Stomach smooth muscle (tissue), 2 donors: ENCODE data around the gene AMOT.

Source experiments
- H3K27ac ChIP-seq: one replicate; pipeline ENCODE4 v1.7.0; 2013; ENCODE audit warnings: mild to moderate bottlenecking, low read length, inconsistent platforms
- H3K27me3 ChIP-seq, 2 donors: one replicate each; pipeline ENCODE4 v1.7.0; 2013; ENCODE audit warnings: low read length in 2 of 2; ENCODE audit not compliant: insufficient read depth in 2 of 2, control insufficient read depth in 1 of 2
- H3K36me3 ChIP-seq, 2 donors: one replicate each; pipeline ENCODE4 v1.7.0; 2013; ENCODE audit warnings: low read length in 2 of 2; ENCODE audit not compliant: control insufficient read depth in 2 of 2, insufficient read depth in 2 of 2
- H3K4me1 ChIP-seq: one replicate; pipeline ENCODE4 v1.7.0; 2013; ENCODE audit warnings: low read length; ENCODE audit not compliant: control insufficient read depth, insufficient read depth
- H3K4me3 ChIP-seq, 2 donors: one replicate each; pipeline ENCODE4 v1.7.0; 2013; ENCODE audit warnings: low read length in 2 of 2
- H3K9ac ChIP-seq, 2 donors: one replicate each; pipeline ENCODE4 v1.7.0; 2013; ENCODE audit warnings: low read length in 2 of 2, mild to moderate bottlenecking in 1 of 2
- H3K9me3 ChIP-seq, 2 donors: one replicate each; pipeline ENCODE4 v1.7.0; 2013; ENCODE audit warnings: low read length in 2 of 2; ENCODE audit not compliant: control insufficient read depth in 2 of 2
- donor health status: healthy.
- donor health status: Pancreatic carcinoma.

The AMOT gene

DNA sequence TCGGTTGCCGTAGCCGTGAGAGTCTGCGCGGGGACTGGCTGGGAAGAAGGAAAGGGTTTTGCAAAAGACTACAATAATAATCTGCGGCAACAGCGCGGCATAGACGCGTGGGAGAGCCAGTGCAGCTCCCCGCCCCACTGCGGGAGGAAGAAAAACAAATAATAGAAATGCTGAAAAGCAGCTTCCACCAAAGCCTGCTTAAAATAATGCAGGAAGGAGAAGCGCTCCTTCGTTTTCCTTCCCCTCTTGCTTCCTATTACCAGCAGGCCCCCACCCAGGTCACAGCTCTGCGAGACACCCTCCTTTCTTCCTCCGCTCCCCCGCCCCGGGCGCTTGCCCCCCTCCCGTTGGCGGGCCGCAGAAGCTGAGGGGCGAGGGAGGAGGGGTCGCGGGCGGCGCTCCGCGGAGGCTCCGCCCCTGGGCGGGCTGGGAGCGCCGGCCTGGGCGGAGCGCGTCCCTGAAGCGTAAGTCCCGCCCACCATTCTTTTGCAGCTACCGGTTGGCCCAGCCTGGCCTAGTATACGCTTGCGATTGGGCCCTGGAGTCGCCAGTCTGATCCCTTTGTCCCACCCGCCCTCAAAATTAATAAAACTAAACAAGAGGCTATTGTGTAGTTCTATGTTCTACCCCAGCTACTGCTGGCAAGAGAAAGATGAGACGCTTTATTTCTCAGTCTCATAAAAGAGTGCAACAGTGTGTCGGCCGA, 636 bp upstream of the AMOT start:
- no peaks in the 10 kb centered on the region for H3K36me3 ChIP-seq
- H3K4me3 ChIP-seq: peak overlapping the region; percentile 79 to 84
- H3K27me3 ChIP-seq: peaks cover 0 to 12% of the 10 kb centered on the region in 2 donors
- no peaks in the 10 kb centered on the region for H3K4me1 ChIP-seq
- H3K9me3 ChIP-seq: no peaks in the 10 kb centered on the region
- H3K9ac ChIP-seq: peak overlapping the region in 1 of 2 donors; percentile 51
- peak overlapping the region; percentile 37 for H3K27ac ChIP-seq

DNA sequence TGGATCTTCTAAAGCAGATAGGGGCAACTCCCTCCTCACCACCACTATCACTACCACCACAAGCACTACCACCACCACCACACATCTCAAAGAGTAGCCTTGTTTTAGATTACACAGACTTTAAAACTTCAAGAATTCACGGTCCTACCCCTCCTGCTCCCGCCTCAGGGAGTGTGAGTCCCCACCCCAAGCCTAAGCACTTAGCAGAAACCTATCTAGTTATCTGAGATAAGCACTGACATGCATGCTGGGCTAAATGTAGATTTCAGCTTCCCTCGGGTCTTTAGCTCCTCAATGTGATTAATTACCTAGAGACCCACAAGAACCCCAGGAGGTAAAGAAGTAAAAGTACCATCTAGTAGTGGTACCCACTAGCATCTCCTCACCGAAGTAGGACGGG, 775 bp downstream of the AMOT start:
- Histone ChIP-seq H3K4me3 (peak overlapping the region; percentile 79 to 84), H3K27ac (no peak overlapping the region), H3K9ac (peak overlapping the region; percentile 51 to 60), H3K4me1 (no peaks in the 10 kb centered on the region), H3K9me3 (no peaks in the 10 kb centered on the region), H3K36me3 (no peaks in the 10 kb centered on the region), H3K27me3 (peaks cover 0 to 14% of the 10 kb centered on the region in 2 donors)

DNA sequence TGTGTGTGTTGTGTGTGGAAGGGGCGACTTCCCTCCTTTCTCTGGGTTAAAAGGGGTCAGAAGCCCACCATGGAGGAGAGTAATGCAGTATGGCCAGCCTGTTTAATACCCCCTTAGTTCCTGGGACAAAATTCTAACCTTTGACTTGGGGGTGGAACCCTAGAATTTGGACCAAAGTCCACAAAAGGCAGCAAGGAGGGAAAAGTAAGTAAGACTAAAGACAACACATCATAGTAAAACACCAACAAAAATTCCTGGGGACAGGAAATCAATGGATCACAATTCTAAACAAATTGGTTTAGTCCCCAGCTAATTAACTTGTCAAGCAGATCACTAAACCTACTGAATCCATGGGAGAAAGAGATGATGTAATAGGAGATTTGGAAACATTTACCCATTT, 3.1 kb downstream of the AMOT start:
- peaks cover 0 to 15% of the 10 kb centered on the region in 2 donors for H3K27me3 ChIP-seq
- H3K4me3 ChIP-seq: no peak overlapping the region
- H3K36me3 ChIP-seq: no peaks in the 10 kb centered on the region
- H3K4me1 ChIP-seq: no peaks in the 10 kb centered on the region
- no peak overlapping the region for H3K9ac ChIP-seq
- no peaks in the 10 kb centered on the region for H3K9me3 ChIP-seq
- H3K27ac ChIP-seq: no peak overlapping the region

DNA sequence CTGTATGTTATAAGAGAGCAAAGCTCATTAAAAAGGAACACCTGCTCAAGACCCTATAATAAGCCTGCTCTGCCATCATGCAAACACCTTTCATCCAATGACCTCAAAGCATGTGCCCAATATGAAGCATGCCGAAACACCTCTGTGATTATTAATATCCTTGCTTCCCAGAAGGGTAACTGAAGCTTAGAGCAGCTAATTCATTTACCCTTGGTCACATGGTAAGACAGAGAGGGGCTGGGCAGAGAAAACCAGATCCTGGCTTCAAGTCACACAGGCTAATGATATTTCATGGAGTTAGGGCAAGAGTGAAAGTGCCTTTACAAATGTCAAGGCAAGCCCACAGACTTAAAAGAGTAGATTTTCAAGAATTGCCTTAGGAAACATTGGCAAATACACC, 5.6 kb downstream of the AMOT start:
- H3K36me3 ChIP-seq: no peaks in the 10 kb centered on the region
- H3K9me3 ChIP-seq: no peaks in the 10 kb centered on the region
- H3K9ac ChIP-seq: no peak overlapping the region
- H3K27me3 ChIP-seq: peaks cover 0 to 16% of the 10 kb centered on the region in 2 donors
- H3K27ac ChIP-seq: no peak overlapping the region
- no peaks in the 10 kb centered on the region for H3K4me1 ChIP-seq
- H3K4me3 ChIP-seq: no peak overlapping the region

DNA sequence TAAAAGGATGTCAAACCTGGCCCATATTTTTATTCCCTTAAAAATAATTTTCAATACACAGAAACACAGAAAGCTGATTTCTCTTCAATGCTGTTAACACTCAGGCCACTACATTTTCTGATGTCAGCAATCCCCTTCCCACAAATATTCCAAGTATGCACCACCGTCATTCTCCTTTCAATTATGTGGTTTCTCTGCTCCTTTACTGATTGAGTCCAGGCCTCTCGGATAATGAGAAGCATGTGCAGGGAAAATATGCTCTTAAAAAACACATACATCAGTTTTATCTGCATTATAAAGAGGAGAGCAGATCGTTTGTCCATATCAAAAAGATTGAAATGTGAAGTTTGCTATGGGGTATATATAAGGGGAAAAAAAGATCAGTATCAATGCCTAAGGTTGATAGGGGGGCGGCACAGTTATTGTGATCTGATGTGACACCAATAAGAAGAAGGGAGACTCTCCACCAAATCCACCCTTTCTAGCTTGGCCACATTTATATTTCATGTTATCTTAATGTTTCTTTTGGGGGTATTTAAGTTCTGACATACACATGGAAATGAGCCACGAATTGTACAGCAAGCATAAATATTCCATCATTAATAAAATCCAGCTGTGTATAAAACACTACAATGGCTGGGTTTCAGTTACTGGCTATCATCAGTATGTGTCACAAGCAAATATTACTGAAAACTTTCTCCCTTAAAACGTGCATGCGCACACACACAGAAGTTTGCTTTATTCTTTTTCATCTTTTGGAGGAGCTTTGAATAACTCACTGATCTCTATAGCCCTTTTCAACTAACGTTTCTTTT, 6.4 kb downstream of the AMOT start:
- Histone ChIP-seq H3K9ac (no peak overlapping the region), H3K36me3 (no peaks in the 10 kb centered on the region), H3K4me3 (no peak overlapping the region), H3K27me3 (peaks cover 0 to 10% of the 10 kb centered on the region in 2 donors), H3K9me3 (no peaks in the 10 kb centered on the region), H3K27ac (no peak overlapping the region), H3K4me1 (no peaks in the 10 kb centered on the region)

DNA sequence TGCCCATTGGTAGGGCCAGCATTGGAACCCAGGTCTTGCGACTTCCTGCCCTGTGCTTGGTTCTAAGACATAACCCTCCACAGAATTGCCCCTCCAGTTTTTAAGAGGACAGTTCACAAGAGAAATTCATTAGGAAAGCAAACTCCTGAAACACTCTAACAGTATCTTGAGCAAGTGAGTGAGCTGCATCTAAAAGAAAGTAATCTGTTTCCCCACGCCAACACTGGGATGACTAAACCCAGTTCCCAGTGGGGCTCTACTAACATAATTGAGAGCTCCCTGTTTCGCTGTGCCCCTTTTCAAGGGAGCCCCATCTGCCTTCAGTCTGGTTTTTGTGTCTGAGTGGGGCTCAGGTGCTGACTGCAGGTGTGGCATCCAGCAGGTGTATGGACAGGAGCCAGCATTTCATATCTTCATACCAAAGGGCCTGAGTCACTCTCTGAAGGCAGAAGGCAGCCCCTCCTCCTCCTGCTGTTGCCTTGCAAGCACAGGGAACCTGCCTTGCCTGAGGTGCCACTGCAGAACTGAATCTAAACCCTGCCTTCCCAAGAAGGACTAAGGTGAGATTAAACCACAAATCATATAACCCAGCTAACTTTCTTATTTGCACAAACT, 8.0 kb downstream of the AMOT start:
- no peaks in the 10 kb centered on the region for H3K36me3 ChIP-seq
- H3K27ac ChIP-seq: no peak overlapping the region
- no peaks in the 10 kb centered on the region for H3K4me1 ChIP-seq
- no peak overlapping the region for H3K9ac ChIP-seq
- H3K27me3 ChIP-seq: peaks cover 0 to 10% of the 10 kb centered on the region in 2 donors
- H3K9me3 ChIP-seq: no peaks in the 10 kb centered on the region
- H3K4me3 ChIP-seq: no peak overlapping the region

DNA sequence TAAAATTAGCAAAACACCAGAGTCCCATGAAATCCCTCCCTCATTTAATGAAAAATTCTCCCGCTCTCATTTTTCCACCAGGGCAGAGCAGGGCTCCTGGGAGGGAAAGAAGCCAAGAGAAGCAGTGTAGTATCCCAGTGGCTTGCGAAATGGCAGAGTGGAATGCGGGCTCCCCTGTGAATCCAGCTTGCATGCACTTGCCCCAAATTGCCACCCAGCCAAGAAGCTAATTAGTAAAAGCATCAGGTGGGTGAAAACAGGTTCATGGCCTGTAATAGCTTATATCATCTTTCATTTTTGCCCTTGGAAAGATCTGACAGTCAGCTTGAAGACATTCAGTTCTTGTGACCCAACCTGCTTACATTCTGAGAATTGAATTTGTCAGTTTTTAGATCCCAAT, 10.1 kb downstream of the AMOT start:
- no peak overlapping the region for H3K27ac ChIP-seq
- H3K36me3 ChIP-seq: no peaks in the 10 kb centered on the region
- no peaks in the 10 kb centered on the region for H3K9me3 ChIP-seq
- peaks cover 0 to 10% of the 10 kb centered on the region in 2 donors for H3K27me3 ChIP-seq
- H3K9ac ChIP-seq: no peak overlapping the region
- H3K4me1 ChIP-seq: no peaks in the 10 kb centered on the region
- no peak overlapping the region for H3K4me3 ChIP-seq

DNA sequence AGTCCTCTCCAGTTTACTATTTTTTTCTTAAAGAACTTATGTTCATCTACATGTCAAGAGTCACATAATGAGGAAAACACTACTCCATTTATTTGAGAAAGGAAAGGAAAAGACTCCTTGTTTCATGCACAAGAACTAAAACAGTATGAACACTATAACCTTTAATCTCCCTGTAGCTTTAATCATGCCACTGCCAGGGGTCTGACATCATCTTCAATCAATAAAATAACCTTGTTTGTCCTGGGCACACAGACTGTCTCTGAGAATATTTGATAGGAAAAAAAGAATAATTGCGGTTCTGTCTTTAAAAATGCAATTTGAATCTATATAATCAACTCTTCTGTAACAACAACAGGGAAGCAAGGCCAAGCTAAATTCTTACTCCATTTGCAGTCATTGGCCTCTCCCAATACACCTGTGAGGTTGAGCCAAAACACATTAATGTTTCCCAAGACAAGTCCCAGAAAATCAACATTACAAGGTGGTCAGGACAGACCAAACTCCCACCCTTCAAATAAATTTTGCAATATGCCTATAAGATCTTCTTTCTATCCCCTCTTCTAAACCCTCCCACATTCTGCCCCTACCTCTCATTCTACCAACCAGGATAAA, 13.2 kb downstream of the AMOT start:
- H3K9me3 ChIP-seq: no peaks in the 10 kb centered on the region
- no peak overlapping the region for H3K27ac ChIP-seq
- no peaks in the 10 kb centered on the region for H3K4me1 ChIP-seq
- H3K9ac ChIP-seq: no peak overlapping the region
- no peak overlapping the region for H3K4me3 ChIP-seq
- H3K27me3 ChIP-seq: peaks cover 0 to 6% of the 10 kb centered on the region in 2 donors
- no peaks in the 10 kb centered on the region for H3K36me3 ChIP-seq

DNA sequence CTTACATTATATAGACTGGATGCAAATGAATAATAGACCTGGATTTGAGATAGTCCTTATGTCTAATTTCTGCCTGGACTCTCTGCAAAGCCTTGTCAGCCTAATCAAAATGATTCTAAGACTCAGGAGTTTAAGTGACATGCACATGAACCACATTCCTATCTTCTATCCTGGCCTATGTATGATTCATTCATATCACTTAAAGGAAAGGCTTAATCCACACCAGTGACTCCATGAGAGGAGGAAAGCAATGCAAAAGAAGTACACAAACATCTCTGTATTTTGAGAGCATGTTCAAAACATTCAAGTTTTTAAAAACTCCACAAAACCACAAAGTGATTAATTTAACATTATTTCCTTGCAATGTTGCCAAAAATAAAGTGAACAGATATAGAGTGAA, 14.6 kb downstream of the AMOT start:
- Histone ChIP-seq H3K9ac (no peak overlapping the region), H3K27me3 (peaks cover 0 to 12% of the 10 kb centered on the region in 2 donors), H3K4me3 (no peak overlapping the region), H3K4me1 (no peaks in the 10 kb centered on the region), H3K36me3 (no peaks in the 10 kb centered on the region), H3K9me3 (no peaks in the 10 kb centered on the region), H3K27ac (no peak overlapping the region)

DNA sequence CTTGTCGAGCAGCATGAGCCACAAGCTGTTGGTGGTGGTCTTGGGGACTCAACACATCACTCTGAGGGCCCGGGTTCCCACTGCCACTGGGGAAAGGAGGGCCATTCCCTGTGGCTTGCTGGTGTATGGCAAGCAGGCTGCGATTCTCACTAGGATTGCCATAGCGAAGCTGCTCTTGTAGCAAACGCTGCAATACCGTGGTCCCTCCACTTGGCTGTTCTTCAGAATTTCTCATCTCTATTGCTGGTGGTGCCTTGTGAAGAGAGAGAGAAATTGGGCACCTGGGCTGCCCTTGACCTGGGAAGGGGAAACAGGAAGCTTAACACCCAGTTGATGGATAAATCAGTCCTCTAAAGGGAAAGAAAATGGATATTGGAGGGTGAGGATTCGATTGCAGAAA, 17.7 kb downstream of the AMOT start:
- no peak overlapping the region for H3K4me3 ChIP-seq
- H3K36me3 ChIP-seq: no peaks in the 10 kb centered on the region
- H3K9ac ChIP-seq: no peak overlapping the region
- H3K27ac ChIP-seq: no peak overlapping the region
- H3K27me3 ChIP-seq: peaks cover 0 to 16% of the 10 kb centered on the region in 2 donors
- H3K4me1 ChIP-seq: peaks cover 5% of the 10 kb centered on the region
- no peaks in the 10 kb centered on the region for H3K9me3 ChIP-seq
